Fibroblast of peridontal ligament (primary cell): Measurements from ENCODE around the gene TNS3.
"Not testable (repeated sequence)": the region's sequence is repeated elsewhere in the genome, so short reads cannot be mapped to it uniquely, and the experiment has no call there.

ENCODE experiments used
- DNase-seq: peaks from one replicate; pipeline ENCODE4 v3.0.0-alpha.2; 2010; ENCODE audit errors: extremely low read depth

TNS3 gene

GRCh38 chr7:47453093-47454061 is 128.5 kb downstream of the TNS3 start:
- peak; percentile 73 for DNase-seq

- no peak for DNase-seq
Measured at GRCh38 chr7:47452715-47453092, 129.2 kb downstream of the TNS3 start.

- no peak for DNase-seq
Measured at GRCh38 chr7:47452295-47452694, 129.6 kb downstream of the TNS3 start.

- DNase-seq: peak; percentile 32
Measured at GRCh38 chr7:47451851-47452205, 130.1 kb downstream of the TNS3 start.

GRCh38 chr7:47449810-47450590 is 131.9 kb downstream of the TNS3 start:
- peak; percentile 49 for DNase-seq

- DNase-seq: no peak
Measured at GRCh38 chr7:47448971-47449370, 132.9 kb downstream of the TNS3 start.

GRCh38 chr7:47447621-47448349 is 134.1 kb downstream of the TNS3 start:
- DNase-seq: no peak

- no peak for DNase-seq
Measured at GRCh38 chr7:47446871-47447466, 134.9 kb downstream of the TNS3 start.

GRCh38 chr7:47444376-47445098 is 137.4 kb downstream of the TNS3 start:
- DNase-seq: peak; percentile 59

GRCh38 chr7:47443049-47443448 is 138.9 kb downstream of the TNS3 start:
- no peak for DNase-seq

GRCh38 chr7:47442605-47442865 is 139.4 kb downstream of the TNS3 start:
- no peak for DNase-seq

GRCh38 chr7:47441796-47442604 is 139.9 kb downstream of the TNS3 start:
- peak; percentile 44 for DNase-seq

GRCh38 chr7:47441048-47441447 is 140.9 kb downstream of the TNS3 start:
- DNase-seq: not testable (repeated sequence)

GRCh38 chr7:47440320-47440719 is 141.6 kb downstream of the TNS3 start:
- no peak for DNase-seq

- no peak for DNase-seq
Measured at GRCh38 chr7:47439181-47439667, 142.7 kb downstream of the TNS3 start.

- no peak for DNase-seq
Measured at GRCh38 chr7:47438411-47439029, 143.4 kb downstream of the TNS3 start.

- peak; percentile 93 for DNase-seq
Measured at GRCh38 chr7:47435889-47436312, 146.0 kb downstream of the TNS3 start.

- no peak for DNase-seq
Measured at GRCh38 chr7:47433564-47433895, 148.4 kb downstream of the TNS3 start.

- DNase-seq: peak; percentile 34
Measured at GRCh38 chr7:47432671-47433563, 149.0 kb downstream of the TNS3 start.
